Peyer's patch (tissue), 4 donors: ENCODE data around the gene HOXD1. TPM values are rescaled to one million over a fixed set of nuclear protein-coding genes. Genes with fewer than 3 reads are reported as not detected.

Experiments
- DNase-seq, 3 donors: peaks; one replicate each; pipeline ENCODE4 v3.0.0-alpha.2; 2017 to 2019
- H3K27ac ChIP-seq, 4 donors: fragments of 200-600 bp; sonication (generic); one replicate each; pipeline ENCODE4 v1.5.1; 2016 to 2019
- H3K27me3 ChIP-seq, 2 donors: fragments of 200-600 bp; sonication (generic); one replicate each; pipeline ENCODE4 v1.5.1; 2019
- H3K36me3 ChIP-seq, 3 donors: fragments of 200-600 bp; sonication (generic); one replicate each; pipeline ENCODE4 v1.5.1; 2016 to 2019
- H3K4me1 ChIP-seq, 4 donors: fragments of 200-600 bp; sonication (generic); one replicate each; pipeline ENCODE4 v1.5.1; 2016 to 2019
- H3K4me3 ChIP-seq, 4 donors: fragments of 200-600 bp; sonication (generic); 1 replicate in 3 of 4; 2 replicates in 1 of 4; pipeline ENCODE4 v1.5.1; 2016 to 2019; ENCODE audit warnings: mild to moderate bottlenecking in 1 of 4
- H3K9me3 ChIP-seq, 4 donors: fragments of 200-600 bp; sonication (generic); one replicate each; pipeline ENCODE4 v1.5.1; 2016 to 2019; ENCODE audit warnings: mild to moderate bottlenecking in 1 of 4
- POLR2A ChIP-seq, 2 donors: fragments of 450-650 bp; IDR thresholded peaks; one replicate each; pipeline ENCODE4 v1.5.1; 2017; ENCODE audit warnings: antibody characterized with exemption in 2 of 2, mild to moderate bottlenecking in 2 of 2, moderate library complexity in 2 of 2
- total RNA-seq, 4 donors: library from RNA; depleted of rRNA; stranded (reverse); fragments of >200 nt; gene quantifications; one replicate each; pipeline ENCODE4 v1.1.0, GENCODE V29; 2016
- TF ChIP-seq, protein P1 (sequence below), 6 experiments: fragments of 450-650 bp in 4 of 6; fragments of 200-600 bp in 2 of 6; sonication (generic) in 1 of 6; IDR thresholded peaks; one replicate each; pipeline ENCODE4 v1.5.1; 2017 to 2019; ENCODE audit warnings: antibody characterized with exemption in 6 of 6, mild to moderate bottlenecking in 3 of 6, moderate library complexity in 1 of 6

HOXD1 gene
- total RNA-seq, 4 donors from 2014 or later, result 2.5 to 11.5 (median 9.5) TPM

DNA sequence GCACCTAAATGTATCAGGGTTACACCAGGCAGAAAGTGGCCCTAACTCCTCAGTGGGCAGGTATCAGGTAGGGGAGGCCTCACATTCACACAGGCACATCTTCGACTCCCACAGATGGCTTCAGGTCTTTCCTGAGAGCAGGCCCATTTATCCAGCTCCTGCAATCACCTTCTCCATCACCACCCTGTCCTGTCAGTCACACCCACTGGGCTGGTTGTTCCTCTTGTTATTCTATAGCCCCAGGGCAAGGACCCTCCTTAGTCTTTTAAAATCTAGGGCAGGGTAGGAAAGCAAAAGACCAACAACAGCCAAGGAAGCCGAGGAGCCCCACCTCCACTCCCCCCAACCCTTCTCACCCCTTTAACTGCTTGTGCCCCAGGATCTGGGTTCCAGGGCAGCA lies 46.2 kb upstream of the HOXD1 start:
- no peak overlapping the region for H3K27ac ChIP-seq
- TF ChIP-seq, protein P1, sequence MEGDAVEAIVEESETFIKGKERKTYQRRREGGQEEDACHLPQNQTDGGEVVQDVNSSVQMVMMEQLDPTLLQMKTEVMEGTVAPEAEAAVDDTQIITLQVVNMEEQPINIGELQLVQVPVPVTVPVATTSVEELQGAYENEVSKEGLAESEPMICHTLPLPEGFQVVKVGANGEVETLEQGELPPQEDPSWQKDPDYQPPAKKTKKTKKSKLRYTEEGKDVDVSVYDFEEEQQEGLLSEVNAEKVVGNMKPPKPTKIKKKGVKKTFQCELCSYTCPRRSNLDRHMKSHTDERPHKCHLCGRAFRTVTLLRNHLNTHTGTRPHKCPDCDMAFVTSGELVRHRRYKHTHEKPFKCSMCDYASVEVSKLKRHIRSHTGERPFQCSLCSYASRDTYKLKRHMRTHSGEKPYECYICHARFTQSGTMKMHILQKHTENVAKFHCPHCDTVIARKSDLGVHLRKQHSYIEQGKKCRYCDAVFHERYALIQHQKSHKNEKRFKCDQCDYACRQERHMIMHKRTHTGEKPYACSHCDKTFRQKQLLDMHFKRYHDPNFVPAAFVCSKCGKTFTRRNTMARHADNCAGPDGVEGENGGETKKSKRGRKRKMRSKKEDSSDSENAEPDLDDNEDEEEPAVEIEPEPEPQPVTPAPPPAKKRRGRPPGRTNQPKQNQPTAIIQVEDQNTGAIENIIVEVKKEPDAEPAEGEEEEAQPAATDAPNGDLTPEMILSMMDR (IDR thresholded peaks at IDR 0.05), result no peak
- TF ChIP-seq POLR2A (IDR thresholded peaks at IDR 0.05), result no peak
- H3K27me3 ChIP-seq, result no peaks in the 10 kb centered on the region
- no peaks in the 10 kb centered on the region for H3K9me3 ChIP-seq
- peaks cover 0 to 27% (median 0%) of the 10 kb centered on the region in 4 donors for H3K4me1 ChIP-seq
- H3K36me3 ChIP-seq, result no peaks in the 10 kb centered on the region
- no peak for DNase-seq
- H3K4me3 ChIP-seq, result no peak overlapping the region

DNA sequence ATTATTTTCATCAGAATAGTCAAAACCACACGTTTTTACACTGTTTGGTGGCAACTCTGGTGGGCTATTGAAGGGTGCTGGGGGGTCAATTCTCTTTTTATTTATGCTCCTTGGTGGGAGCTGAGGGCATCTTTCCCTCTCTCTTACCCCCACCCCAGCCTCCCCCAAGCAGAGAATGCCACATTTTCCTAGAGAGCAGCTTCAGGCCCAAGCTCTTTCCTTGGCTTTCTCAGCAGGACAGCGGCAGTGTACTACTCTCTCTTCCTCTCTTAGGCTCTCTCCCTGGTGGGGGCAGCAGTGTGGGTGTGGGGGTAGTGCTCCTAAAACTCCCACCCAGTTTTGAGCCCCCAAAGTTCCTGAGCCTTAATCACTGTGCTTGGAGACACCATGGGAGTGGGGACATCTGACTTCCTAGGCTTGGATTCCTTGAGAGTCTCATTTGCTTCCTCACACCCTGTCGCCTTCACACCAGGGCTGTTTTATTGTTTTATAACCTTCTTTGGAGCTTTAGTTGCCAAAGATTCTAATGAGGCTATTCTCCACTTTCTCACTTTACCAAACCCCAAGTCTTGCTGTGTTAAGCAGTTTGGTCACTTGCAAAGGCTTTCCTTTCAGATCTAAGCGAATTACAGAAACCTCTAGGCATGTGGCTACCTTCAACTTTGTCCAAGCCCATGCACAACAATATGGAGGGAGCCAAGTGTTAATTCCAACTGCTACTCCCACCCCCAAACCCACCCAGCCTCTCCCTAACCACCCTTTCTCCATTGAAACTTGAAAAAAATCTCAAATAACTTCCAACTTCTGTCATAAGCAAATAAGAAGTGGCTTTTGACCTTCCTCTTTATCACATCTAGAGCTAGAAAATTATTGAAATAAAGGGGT lies 43.1 kb upstream of the HOXD1 start:
- H3K4me1 ChIP-seq, result peaks cover 0 to 23% (median 0%) of the 10 kb centered on the region in 4 donors
- TF ChIP-seq POLR2A (IDR thresholded peaks at IDR 0.05), result no peak
- TF ChIP-seq, protein P1 (IDR thresholded peaks at IDR 0.05), result no peak
- no peak overlapping the region for H3K4me3 ChIP-seq
- no peak overlapping the region for H3K27ac ChIP-seq
- no peaks in the 10 kb centered on the region for H3K27me3 ChIP-seq
- no peak for DNase-seq
- no peaks in the 10 kb centered on the region for H3K9me3 ChIP-seq
- no peaks in the 10 kb centered on the region for H3K36me3 ChIP-seq

DNA sequence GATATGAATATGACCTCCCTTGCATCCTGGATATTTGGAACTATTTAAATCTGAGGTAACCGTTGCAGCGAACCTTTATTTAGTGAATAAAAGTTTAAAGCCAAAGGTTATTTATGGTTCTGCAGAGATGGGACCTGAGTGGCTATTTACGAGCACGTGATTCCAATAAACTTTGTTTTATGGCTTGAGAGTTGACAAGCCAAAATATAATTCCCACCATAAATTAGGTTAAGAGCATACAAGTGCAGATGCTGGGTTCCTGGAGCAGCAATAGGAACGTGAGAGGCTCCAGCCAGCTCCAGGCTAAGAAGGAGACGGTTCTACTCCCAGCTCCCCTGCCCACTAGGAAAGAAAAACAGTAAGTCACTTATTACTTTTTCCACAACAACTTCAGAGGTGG lies 42.4 kb upstream of the HOXD1 start:
- H3K4me3 ChIP-seq, result no peak overlapping the region
- H3K9me3 ChIP-seq, result no peaks in the 10 kb centered on the region
- no peaks in the 10 kb centered on the region for H3K27me3 ChIP-seq
- peaks cover 0 to 18% (median 0%) of the 10 kb centered on the region in 4 donors for H3K4me1 ChIP-seq
- DNase-seq, result no peak
- H3K36me3 ChIP-seq, result no peaks in the 10 kb centered on the region
- TF ChIP-seq, protein P1 (IDR thresholded peaks at IDR 0.05), result no peak
- no peak for TF ChIP-seq POLR2A (IDR thresholded peaks at IDR 0.05)
- no peak overlapping the region for H3K27ac ChIP-seq

DNA sequence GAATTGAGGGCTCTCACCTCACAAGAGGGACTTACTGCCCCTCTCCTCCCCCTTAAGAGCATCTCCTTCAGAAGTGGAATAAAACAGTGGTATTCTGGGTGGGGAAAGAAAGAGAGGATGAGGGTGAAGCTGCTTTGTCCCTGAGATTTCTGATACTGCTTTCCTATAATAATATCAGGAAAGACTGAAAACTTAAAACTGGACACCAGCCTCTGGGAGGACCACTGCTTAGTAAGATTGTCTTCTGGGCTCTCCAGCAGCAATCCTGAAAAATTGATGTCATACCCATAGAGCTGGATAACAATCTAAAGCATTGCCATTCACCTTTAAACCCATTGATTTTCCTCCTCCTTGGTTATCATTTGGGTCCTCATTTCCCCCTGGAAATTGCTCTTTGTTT lies 41.8 kb upstream of the HOXD1 start:
- Histone ChIP-seq H3K4me3 (no peak overlapping the region), H3K4me1 (peaks cover 0 to 15% (median 0%) of the 10 kb centered on the region in 4 donors), H3K27ac (no peak overlapping the region), H3K9me3 (no peaks in the 10 kb centered on the region), H3K27me3 (no peaks in the 10 kb centered on the region), H3K36me3 (no peaks in the 10 kb centered on the region)
- DNase-seq, result no peak
- TF ChIP-seq, protein P1 (IDR thresholded peaks at IDR 0.05), result no peak
- no peak for TF ChIP-seq POLR2A (IDR thresholded peaks at IDR 0.05)

DNA sequence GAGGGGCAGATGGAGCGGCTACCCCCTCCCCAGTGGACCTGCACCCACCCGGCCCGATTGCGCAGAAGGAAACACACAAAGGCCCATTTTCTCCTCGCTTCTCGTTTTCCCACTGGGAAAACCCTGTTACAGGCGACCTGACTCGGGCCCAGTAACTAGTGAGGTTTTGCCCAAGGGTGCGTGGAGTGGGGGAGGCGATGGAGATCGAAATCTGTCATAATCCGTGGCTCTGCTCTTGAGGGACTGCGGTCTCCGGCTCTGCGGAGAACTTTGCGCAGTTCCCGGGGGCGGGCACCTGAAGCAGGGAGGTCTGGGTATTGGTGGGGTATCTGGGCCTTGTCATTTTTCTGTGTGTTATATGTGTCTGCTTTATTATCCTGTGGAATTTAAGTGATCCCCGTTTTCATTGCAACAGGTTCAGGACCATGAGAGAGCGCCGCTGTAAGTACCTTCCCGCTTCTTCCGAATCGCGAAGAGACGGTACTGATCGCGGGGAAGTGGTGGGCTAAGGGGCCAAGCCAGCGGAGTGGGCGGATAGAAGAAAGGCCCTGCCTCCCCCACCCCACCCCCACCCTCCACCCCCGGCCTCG lies 41.2 kb upstream of the HOXD1 start:
- Histone ChIP-seq H3K27ac (no peak overlapping the region), H3K36me3 (peaks cover 0 to 2% (median 0%) of the 10 kb centered on the region in 3 donors), H3K4me1 (peaks cover 0 to 15% (median 0%) of the 10 kb centered on the region in 4 donors), H3K27me3 (no peaks in the 10 kb centered on the region), H3K4me3 (no peak overlapping the region), H3K9me3 (no peaks in the 10 kb centered on the region)
- no peak for DNase-seq
- TF ChIP-seq, protein P1 (IDR thresholded peaks at IDR 0.05), result no peak
- TF ChIP-seq POLR2A (IDR thresholded peaks at IDR 0.05), result no peak
